ENCODE measurements around the gene TUBGCP2.
"Not testable (repeated sequence)": the region's sequence is repeated elsewhere in the genome, so short reads cannot be mapped to it uniquely, and the experiment has no call there.

Gene TUBGCP2

GRCh38 chr10:133325440-133326222 is 17.0 kb upstream of the TUBGCP2 start:
- no peak overlapping the region for H3K27ac ChIP-seq
- ChIA-PET CTCF (interaction anchor here (0.7 kb wide), 1 partner anchor 83 kb away, joined by 3 read pairs; no protein-coding TSS in a partner anchor), POLR2A (ENCODE audit: low non-redundant PET) (no interaction called here)
- no peak for TF ChIP-seq CTCF (conservative IDR thresholded peaks at IDR 0.05; ENCODE audit: low read depth)
- DNase-seq (ENCODE audit: low spot score), result no peak

- CTCF ChIA-PET, result interaction anchor here (0.6 to 0.7 kb wide), 2 partner anchors 18 to 82 kb away, joined by 3 read pairs; no protein-coding TSS in a partner anchor
- DNase-seq (ENCODE audit: low spot score), result no peak
- POLR2A ChIA-PET (ENCODE audit: low non-redundant PET), result no interaction called here
- TF ChIP-seq CTCF (conservative IDR thresholded peaks at IDR 0.05; ENCODE audit: low read depth), result no peak
- no peak overlapping the region for H3K27ac ChIP-seq
Measured at GRCh38 chr10:133324857-133325260, 16.2 kb upstream of the TUBGCP2 start.

- CTCF ChIA-PET, result interaction anchor here (0.6 kb wide), 2 partner anchors 17 to 77 kb away, joined by 3 read pairs; no protein-coding TSS in a partner anchor
- POLR2A ChIA-PET (ENCODE audit: low non-redundant PET), result no interaction called here
- peak overlapping the region; percentile 29; the same call in 1 of the 2 replicates for H3K27ac ChIP-seq
- no peak for TF ChIP-seq CTCF (conservative IDR thresholded peaks at IDR 0.05; ENCODE audit: low read depth)
- no peak for DNase-seq (ENCODE audit: low spot score)
Measured at GRCh38 chr10:133324198-133324792, 15.6 kb upstream of the TUBGCP2 start.

GRCh38 chr10:133322064-133322709 is 13.5 kb upstream of the TUBGCP2 start:
- CTCF ChIA-PET; POLR2A ChIA-PET (ENCODE audit: low non-redundant PET): not testable (repeated sequence)

GRCh38 chr10:133320852-133321422 is 12.3 kb upstream of the TUBGCP2 start:
- CTCF ChIA-PET, result interaction anchor here (2.2 kb wide), 1 partner anchor 8 kb away, joined by 12 read pairs; no protein-coding TSS in a partner anchor
- H3K27ac ChIP-seq; DNase-seq (ENCODE audit: low spot score); POLR2A ChIA-PET (ENCODE audit: low non-redundant PET): not testable (repeated sequence)

More at GRCh38 chr10:133322064-133322709, 13.5 kb upstream of the TUBGCP2 start:
- not testable (repeated sequence) for DNase-seq (ENCODE audit: low spot score); H3K27ac ChIP-seq

GRCh38 chr10:133318494-133319127 is 9.9 kb upstream of the TUBGCP2 start:
- no peak overlapping the region for H3K27ac ChIP-seq
- POLR2A ChIA-PET (ENCODE audit: low non-redundant PET), result no interaction called here
- TF ChIP-seq CTCF (conservative IDR thresholded peaks at IDR 0.05; ENCODE audit: low read depth), result peak; percentile 58
- CTCF ChIA-PET, result interaction anchor here (1.2 kb wide), 1 partner anchor 18 kb away, joined by 3 read pairs; the partner anchor contains the start of gene CALY
- DNase-seq (ENCODE audit: low spot score), result no peak

GRCh38 chr10:133316732-133317131 is 8.1 kb upstream of the TUBGCP2 start:
- no peak for DNase-seq (ENCODE audit: low spot score)
- CTCF ChIA-PET, result no interaction called here
- no peak for TF ChIP-seq CTCF (conservative IDR thresholded peaks at IDR 0.05; ENCODE audit: low read depth)
- no peak overlapping the region for H3K27ac ChIP-seq
- POLR2A ChIA-PET (ENCODE audit: low non-redundant PET), result no interaction called here
